ENCODE measurements around the gene DOCK3. TPM values are rescaled to one million over a fixed set of nuclear protein-coding genes. Genes with fewer than 3 reads are reported as not detected.

The DOCK3 gene
- total RNA-seq, 1 experiment from 2014 or later, result 0.47 TPM

- ChIA-PET POLR2A (ENCODE audit: low non-redundant PET) (no interaction called here), CTCF (no interaction called here)
- intact Hi-C loops (cut with micrococcal nuclease; ENCODE audit: unreplicated experiment), result no loop called here
- Histone ChIP-seq H3K4me3 (ENCODE audit: low read depth, low read length, poor library complexity, severe bottlenecking) (no peak overlapping the region), H3K27ac (ENCODE audit: low read depth, low read length, poor library complexity, severe bottlenecking) (no peak overlapping the region), H3K36me3 (ENCODE audit: insufficient read depth, low read length, poor library complexity, severe bottlenecking) (no peaks in the 10 kb centered on the region), H3K27me3 (replicated peaks; ENCODE audit: insufficient read depth, low read depth, low read length, poor library complexity) (no peaks in the 10 kb centered on the region), H3K9me3 (ENCODE audit: low read depth, low read length, poor library complexity, severe bottlenecking) (no peaks in the 10 kb centered on the region), H3K4me1 (ENCODE audit: insufficient read depth, low read length, poor library complexity, severe bottlenecking) (no peaks in the 10 kb centered on the region)
- DNase-seq (ENCODE audit: low spot score), result no peak
- TF ChIP-seq CTCF (conservative IDR thresholded peaks at IDR 0.05; ENCODE audit: low read depth, low read length), result no peak
- no peak for TF ChIP-seq EZH2 (IDR thresholded peaks at IDR 0.05; ENCODE audit: borderline replicate concordance, low read depth, low read length, poor library complexity, severe bottlenecking)
- no TSS peak for BruUV-seq (replicated peaks)
Observed at GRCh38 chr3:50936389-50936788, 261.7 kb downstream of the DOCK3 start.

GRCh38 chr3:50947419-50947818, 272.7 kb downstream of the DOCK3 start:
- intact Hi-C loops (cut with micrococcal nuclease; ENCODE audit: unreplicated experiment), result no loop called here
- CTCF ChIA-PET, result no interaction called here
- H3K9me3 ChIP-seq (ENCODE audit: low read depth, low read length, poor library complexity, severe bottlenecking), result no peaks in the 10 kb centered on the region
- no peaks in the 10 kb centered on the region for H3K27me3 ChIP-seq (replicated peaks; ENCODE audit: insufficient read depth, low read depth, low read length, poor library complexity)
- H3K4me3 ChIP-seq (ENCODE audit: low read depth, low read length, poor library complexity, severe bottlenecking), result no peak overlapping the region
- DNase-seq (ENCODE audit: low spot score), result no peak
- TF ChIP-seq CTCF (conservative IDR thresholded peaks at IDR 0.05; ENCODE audit: low read depth, low read length) (no peak), EZH2 (IDR thresholded peaks at IDR 0.05; ENCODE audit: borderline replicate concordance, low read depth, low read length, poor library complexity, severe bottlenecking) (no peak)
- no peak overlapping the region for H3K27ac ChIP-seq (ENCODE audit: low read depth, low read length, poor library complexity, severe bottlenecking)
- H3K4me1 ChIP-seq (ENCODE audit: insufficient read depth, low read length, poor library complexity, severe bottlenecking), result no peaks in the 10 kb centered on the region
- BruUV-seq (replicated peaks), result no TSS peak
- no peaks in the 10 kb centered on the region for H3K36me3 ChIP-seq (ENCODE audit: insufficient read depth, low read length, poor library complexity, severe bottlenecking)
- POLR2A ChIA-PET (ENCODE audit: low non-redundant PET), result no interaction called here

- BruUV-seq (replicated peaks), result no TSS peak
- no peaks in the 10 kb centered on the region for H3K4me1 ChIP-seq (ENCODE audit: insufficient read depth, low read length, poor library complexity, severe bottlenecking)
- DNase-seq (ENCODE audit: low spot score), result no peak
- intact Hi-C loops (cut with micrococcal nuclease; ENCODE audit: unreplicated experiment), result no loop called here
- ChIA-PET CTCF (no interaction called here), POLR2A (ENCODE audit: low non-redundant PET) (no interaction called here)
- no peaks in the 10 kb centered on the region for H3K27me3 ChIP-seq (replicated peaks; ENCODE audit: insufficient read depth, low read depth, low read length, poor library complexity)
- H3K4me3 ChIP-seq (ENCODE audit: low read depth, low read length, poor library complexity, severe bottlenecking), result no peak overlapping the region
- no peak overlapping the region for H3K27ac ChIP-seq (ENCODE audit: low read depth, low read length, poor library complexity, severe bottlenecking)
- no peaks in the 10 kb centered on the region for H3K36me3 ChIP-seq (ENCODE audit: insufficient read depth, low read length, poor library complexity, severe bottlenecking)
- H3K9me3 ChIP-seq (ENCODE audit: low read depth, low read length, poor library complexity, severe bottlenecking), result no peaks in the 10 kb centered on the region
- TF ChIP-seq EZH2 (IDR thresholded peaks at IDR 0.05; ENCODE audit: borderline replicate concordance, low read depth, low read length, poor library complexity, severe bottlenecking), result no peak
- no peak for TF ChIP-seq CTCF (conservative IDR thresholded peaks at IDR 0.05; ENCODE audit: low read depth, low read length)
Observed at GRCh38 chr3:50950591-50950990, 275.9 kb downstream of the DOCK3 start.
